Inflammatory macrophage treated with lipopolysaccharide for 4 hours (primary cell): ENCODE data around the gene NAALADL1.
"Not testable (repeated sequence)": the region's sequence is repeated elsewhere in the genome, so short reads cannot be mapped to it uniquely, and the experiment has no call there.

Experiments
- DNase-seq: peaks from one replicate; pipeline ENCODE4 v3.0.0-alpha.2; 2020

The NAALADL1 gene

DNA sequence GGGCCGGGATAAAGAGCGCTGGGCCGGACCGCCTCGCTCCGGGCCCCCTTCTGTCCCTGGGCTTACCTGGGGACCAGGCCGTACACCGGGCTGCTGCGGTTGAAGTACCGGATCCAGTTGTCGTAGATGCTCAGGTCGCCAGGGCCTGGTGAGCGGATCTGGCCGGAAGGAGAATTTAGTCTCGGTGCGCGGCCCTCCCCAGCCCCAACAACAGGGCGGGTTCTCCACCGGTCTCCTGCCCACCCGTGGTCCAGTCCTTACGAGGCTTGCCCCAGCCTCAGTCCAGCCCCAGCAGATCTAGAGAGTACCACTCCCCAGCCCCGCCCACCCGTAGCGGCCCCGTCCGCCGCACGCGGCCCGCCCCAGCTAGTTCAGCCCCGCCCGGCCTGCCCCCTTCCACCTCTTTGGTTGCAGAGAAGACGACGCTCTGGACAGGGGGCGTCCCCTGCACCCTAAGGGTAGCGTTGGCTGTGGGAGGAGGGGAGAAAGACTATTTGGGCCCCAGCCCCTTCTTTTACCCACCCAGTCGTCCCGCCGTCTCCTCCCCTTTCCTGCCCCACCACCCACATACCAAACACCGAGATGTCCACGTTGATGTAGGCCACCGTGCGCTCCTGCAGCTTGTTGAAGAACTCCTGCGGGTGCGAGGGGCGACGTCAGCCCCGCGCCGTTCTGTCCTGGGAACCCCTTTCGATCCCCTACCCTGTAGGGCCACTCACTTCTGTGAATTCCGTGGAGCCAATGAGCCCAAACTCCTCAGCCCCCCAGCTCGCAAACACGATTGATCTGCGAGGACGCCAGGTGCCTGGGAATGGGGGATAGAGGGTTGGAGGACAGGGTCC is 10.6 kb downstream of the NAALADL1 start:
- no peak for DNase-seq

DNA sequence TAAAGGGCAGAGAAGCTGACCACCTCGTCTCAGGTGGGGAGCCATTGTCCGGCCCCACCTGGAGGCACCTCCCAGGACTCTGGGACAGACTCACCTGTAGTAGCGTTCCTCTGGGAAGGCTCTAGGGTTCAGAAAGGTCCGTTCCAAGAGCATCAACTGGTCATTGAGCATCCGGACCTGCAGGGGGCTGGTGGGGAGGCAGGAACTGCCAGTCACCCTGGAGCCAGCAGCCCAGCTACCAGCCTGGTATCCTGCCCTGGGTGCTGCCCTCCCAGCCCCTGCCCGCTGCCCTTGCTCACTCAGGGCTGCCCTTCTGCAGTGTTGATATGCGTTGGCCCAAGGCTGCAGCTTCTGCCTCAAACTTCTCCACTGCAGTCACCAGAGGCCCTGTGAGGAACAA is 12.6 kb downstream of the NAALADL1 start:
- no peak for DNase-seq

DNA sequence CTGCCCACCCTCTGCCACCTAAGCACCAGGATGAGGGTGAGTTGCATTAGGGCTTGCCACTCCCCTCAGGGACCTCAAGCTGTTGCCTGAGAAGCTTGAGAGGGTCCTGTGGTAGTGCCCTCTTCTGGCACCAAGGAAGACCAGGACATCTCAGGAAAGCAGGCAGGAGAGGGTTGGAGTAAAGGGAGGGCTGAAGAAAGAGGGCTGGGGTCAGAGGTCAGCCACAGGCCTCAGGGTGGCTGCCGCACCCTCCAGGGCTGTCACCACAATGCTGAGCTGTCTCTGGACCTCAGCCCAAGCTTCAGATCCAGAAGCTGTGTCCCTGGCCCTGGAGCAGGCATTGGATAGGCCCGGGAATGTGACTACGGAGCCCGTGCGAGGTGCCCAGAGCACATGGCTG is 13.3 kb downstream of the NAALADL1 start:
- no peak for DNase-seq

DNA sequence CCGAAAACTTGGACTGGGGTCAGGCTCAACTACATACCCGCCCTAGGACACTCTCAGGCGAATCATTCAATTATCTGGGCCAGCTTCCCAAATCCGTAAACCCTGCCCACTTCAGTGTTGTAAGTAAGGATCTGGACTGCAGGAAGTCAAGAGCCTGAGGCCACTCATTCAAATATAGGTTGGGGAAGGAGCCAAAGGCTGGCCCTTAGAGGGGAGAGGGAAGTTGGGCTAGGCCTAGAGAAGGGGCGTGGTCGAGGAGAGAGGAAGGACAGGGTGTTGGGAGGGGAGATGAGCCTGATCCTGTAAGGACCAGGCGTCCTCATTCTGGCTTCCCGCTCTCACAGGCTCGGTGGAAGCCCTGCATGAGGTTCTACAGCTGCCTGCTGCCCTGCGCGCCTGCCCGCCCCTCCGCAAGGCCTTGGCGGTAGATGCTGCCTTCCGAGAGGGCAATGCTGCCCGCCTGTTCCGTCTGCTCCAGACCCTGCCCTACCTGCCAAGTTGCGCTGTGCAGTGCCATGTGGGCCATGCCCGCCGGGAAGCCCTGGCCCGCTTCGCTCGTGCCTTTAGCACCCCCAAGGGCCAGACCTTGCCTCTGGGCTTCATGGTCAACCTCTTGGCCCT is 14.4 kb downstream of the NAALADL1 start:
- peak; percentile 83 for DNase-seq

DNA sequence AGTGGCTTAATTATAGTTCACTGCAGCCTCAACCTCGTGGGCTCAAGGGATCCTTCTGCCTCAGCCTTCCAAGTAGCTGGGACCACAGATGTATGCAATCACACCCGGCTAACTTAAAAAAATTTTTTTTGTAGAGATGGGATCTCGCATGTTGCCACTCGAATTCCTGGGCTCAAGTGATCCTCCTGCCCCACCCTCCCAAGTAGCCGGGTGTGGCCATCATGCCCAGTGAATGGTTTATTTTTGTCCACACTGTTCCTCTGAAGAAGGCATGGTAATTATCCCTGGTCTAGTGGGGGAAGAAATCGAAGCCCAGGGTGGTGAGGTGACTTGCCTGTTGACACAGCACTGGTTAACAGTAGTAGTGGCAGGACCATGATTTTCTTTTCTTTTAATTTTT is 15.5 kb downstream of the NAALADL1 start:
- no peak for DNase-seq

DNA sequence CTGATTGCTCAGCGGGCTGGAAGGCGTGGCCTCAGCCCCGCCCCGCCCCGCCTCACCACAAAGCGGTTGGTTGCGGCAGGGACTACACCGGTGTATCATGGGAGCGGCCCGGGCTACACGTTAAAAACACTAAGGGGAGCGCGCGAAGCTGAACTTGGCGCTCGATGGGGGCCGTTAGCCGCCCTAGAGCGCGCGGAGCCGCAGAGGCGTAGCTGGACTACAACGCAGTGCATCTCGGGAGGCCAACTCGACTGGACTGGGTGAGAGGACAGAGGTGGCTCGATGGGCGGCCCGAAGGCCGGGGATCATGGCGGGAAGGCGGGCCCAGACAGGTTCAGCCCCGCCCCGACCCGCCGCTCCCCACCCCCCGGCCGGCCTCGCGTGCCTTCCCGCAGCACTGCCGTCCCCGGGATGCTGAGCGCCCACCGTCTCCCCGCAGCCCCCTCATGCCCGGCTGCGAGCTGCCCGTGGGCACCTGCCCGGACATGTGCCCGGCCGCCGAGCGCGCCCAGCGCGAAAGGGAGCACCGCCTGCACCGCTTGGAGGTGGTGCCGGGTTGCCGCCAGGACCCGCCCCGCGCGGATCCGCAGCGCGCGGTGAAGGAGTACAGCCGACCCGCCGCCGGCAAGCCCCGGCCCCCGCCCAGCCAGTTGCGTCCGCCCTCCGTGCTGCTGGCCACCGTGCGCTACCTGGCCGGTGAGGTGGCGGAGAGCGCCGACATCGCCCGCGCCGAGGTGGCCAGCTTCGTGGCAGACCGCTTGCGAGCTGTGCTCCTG is 17.3 kb downstream of the NAALADL1 start, which contains the start of gene SAC3D1:
SAC3D1 (plus strand) TSS at position 364 of the 776 bp plus-strand sequence; CDS start at position 447, 83 bp downstream.
- peak; percentile 90 for DNase-seq

DNA sequence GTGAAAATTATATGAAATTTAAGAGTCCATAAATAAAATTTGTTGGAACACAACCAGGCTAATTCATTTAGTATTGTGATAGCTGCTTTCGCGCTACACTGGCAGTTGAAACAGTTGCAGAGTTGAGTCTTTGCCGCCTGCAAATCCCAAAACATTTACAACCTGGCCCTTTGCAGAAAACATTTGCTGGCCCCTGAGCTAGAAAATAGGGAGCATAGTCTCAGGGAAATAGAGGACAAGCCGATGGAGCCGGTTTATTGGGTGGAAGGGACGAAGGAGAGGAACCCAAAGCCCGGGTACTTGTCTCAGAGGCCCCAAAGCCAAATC is 17.9 kb downstream of the NAALADL1 start:
- DNase-seq = no peak

DNA sequence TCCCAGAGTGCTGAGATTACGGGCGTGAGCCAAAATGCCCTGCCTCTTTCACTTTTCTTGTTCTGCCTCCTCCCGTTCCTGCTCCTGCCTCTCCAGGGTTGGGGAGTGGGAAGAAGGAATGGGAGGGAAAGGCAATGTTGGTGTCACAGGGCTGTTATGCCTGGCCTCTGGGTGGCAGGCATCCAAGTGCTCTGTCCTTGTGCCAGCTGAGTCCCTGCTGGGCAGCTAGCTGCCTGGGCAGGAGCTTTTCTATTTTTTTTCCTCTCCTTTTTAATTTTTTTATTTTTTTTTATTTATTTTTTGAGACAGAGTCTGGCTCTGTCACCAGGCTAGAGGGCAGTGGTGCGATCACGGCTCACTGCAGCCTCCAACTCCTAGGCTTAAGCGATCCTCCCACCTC is 21.4 kb downstream of the NAALADL1 start:
- DNase-seq = no peak

DNA sequence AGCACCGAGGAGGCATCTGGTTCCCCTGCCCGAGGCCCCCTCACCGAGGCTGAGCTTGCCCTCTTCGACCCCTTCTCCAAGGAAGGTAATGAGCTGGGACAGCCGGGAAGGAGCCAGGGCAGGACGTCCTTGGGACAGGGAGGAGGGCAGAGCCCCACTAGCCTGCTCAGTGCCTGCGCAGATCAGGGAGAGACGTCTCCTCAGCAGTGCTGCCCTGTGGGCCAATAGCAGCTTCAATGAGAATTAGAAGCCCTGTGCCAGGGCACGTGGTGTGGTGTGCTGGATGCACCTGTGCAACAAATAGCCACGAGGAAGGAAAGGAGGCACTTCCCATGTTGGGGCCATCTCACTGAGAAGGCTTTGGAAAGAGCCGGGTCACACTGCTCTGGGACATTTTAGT is 22.8 kb downstream of the NAALADL1 start:
- no peak for DNase-seq

DNA sequence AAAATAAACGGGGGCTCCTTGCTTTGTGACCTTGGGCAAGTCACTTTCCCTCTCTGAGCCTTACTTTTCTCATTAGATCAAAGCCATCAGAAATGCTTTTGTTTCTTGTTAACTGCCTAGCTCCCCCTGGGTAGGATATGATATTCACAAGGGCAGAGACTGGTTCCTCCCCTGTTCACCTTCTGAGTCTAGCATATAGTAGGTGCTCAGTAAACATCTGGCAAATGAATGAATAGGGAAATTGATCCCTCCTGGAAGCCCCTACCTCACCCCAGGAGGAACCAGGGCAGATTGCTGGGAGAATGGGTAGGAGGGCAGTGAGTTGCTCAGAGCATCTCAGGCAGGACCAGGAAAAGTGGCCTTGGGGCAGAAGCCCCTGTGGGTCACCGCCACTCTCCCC is 23.9 kb downstream of the NAALADL1 start:
- DNase-seq = no peak

DNA sequence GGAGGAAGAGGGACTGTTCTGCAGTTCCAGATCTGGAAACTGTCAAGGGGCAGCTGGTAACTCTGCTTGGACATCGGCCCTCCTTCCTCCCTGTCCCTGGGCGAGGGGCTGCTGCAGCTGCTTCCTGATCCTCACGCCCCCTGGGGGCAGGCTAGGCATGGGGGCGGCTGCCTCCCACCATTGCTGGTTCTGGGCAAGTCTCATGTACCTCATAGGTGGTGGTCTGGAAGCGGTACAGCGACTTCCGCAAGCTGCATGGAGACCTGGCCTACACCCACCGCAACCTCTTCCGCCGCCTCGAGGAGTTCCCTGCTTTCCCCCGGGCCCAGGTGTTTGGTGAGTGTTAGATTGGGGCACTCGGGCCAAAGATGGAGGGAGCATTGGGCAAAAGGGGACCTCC is 26.1 kb downstream of the NAALADL1 start:
- no peak for DNase-seq

DNA sequence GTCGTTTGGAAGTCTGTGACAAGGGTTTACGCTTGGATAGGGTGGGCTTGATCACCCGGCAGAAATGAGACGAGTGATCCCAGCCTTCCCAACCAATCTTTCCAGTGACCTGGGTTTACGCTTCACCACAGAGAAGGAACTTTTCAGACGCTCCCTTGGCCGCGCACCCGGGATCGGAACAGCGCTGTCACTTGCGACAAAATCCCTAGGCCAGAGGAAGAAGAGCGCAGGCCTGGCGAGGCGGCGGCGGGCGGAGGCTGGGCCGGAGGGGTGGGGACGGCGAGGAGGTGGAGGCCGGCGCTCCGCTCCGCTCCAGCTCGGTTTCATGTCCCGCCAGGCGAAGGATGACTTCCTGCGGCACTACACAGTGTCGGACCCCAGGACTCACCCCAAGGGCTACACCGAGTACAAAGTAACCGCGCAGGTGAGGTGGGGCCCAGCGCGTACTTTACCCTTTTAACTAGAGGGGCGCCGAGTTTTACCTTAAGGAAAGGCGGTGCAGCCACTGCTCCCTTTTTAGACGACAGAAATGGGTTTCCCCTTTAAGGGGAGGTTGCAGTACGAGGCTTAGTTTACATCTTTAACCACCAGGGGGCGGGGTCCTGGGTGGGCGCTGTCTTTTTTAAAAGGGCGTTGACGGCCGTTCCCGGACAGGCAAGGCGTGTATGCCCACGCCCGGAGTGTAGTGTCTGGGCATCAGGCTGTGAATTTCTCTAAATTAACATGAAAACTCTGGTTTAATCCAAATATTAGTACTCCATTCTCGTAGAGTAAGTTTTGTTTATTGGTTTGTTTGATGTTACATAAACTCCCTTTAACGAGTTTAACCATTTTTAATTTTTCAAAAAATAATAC is 30.9 kb downstream of the NAALADL1 start, which contains the start of gene SNX15:
SNX15 (plus strand) TSS at position 227 of the 855 bp plus-strand sequence; CDS start at position 326, 99 bp downstream.
- DNase-seq = peak; percentile 96

DNA sequence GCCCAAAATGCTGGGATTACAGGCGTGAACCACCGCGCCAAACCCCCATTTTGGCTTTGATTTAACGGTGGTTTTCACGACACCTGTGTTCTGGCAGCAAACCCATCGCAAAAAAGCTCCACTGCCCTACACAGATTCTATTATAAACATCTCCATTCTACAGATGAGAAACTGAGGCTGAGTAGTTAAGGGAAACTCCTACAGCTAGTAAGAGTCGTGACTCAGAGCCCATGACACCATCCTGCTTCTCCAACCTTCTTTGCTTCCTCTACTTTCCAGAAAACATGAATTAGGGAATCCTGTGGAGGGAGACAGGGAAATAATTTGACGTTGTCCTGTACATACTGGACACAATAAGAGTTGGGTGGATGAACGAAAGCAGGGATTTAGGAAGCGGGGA is 31.5 kb downstream of the NAALADL1 start:
- peak; percentile 42 for DNase-seq

DNA sequence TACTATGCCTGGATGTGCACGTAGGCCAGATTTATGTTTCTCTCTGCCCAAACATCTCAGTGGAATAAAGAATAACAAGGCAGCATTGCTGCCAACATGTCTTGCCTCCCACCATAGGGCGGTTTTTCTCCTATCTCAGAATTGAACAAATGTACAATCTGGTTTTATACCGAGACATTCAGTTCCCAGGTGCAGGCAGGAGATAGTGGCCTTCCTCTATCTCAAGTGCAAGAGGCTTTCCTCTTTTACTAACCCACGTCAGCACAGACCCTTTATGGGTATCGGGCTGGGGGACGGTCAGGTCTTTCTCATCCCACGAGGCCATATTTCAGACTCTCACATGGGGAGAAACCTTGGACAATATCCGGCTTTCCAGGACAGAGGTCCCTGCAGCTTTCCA is 34.9 kb downstream of the NAALADL1 start:
- not testable (repeated sequence) for DNase-seq

DNA sequence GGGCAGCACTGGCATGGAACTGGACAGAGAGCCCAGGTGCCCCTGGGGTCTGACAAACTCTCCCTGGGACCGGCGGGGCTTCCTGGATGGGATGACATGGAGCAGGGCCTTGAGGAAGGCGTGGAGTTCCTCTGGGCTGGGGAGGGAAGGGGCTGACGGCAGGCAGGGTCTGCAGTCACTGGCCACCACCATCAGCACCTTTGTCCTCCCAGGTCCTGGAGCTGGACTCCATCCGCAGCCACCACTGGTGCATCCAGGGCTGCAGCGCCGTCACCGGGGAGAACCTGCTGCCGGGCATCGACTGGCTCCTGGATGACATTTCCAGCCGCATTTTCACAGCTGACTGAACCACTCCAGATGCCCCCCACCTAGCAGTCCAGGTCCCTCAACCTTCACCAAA is 36.8 kb downstream of the NAALADL1 start:
- DNase-seq = no peak

DNA sequence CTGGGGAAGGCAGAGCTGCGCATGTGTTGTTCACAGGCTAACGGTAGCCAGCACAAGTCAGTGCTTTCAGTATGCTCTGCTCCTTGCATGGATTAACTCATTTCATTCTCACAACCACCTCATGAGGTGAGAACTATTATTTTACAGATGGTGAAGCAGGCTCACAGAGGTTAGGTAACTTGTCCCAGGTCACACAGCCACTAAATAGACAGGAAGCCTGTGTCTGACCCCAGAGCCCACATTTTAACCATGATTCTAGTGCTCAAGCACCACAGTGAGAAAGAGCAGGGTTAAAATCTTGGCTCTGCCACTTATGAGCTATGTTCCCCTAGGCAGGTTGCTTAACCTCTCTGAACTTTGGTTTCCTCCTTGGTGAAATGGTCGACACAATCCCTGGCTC is 37.4 kb downstream of the NAALADL1 start:
- no peak for DNase-seq

DNA sequence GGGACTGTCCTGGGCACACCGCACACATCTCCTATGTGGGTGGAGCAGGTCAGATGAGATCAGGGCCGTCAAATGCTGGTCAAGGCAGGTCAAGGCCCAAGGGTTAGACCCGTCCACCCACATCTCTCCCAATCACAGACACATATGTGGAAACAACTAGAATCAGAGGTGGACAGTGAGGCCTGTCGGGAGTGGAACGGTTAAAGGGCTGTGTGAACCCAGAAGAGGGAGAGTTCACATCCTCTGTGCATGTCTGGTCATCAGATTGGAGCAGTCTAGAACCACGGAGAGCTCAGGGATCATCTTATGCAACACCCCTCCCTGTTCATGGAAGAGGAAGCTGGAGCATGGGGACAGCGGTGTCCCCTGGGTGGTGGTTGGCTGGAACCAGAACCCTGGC is 38.5 kb downstream of the NAALADL1 start:
- no peak for DNase-seq

DNA sequence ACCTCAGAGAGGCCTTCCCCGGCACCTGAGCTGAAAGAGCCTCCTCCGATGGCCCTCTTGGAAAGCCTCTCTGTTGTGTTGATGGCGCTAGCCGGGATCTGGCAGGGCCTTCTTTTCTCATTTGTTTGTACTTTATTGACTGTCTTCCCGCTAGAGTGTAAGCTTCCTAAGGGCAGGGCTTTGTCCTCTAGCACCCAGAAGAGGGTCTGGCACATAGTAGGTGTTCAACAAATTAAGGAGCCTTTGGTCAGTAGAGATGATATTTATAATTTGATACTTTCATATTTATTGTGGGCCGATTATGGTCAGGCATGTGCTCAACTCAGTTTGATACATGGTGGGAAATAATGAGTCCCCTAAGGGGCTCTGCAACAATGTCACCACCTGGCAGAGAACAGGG is 40.4 kb downstream of the NAALADL1 start:
- DNase-seq = no peak

DNA sequence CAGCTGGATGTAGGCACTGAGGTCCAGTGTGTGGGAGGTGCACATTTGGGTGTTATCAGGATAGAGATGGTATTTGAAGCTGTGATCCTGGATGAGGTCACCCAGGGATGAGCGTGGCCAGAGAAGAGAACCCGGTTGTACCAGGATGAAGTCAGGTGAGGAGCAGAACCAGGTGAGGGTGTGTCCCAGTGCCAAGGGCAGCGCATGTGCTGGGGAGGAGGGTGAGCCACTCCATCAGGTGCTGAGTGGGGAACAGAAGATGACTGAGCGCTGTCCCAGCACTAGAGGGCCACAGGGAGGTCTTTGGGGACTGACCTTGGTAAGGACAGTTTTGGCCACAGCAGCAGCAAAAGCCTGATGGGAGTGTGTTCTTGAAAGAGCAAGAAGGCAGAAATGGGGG is 41.6 kb downstream of the NAALADL1 start:
- DNase-seq = no peak

DNA sequence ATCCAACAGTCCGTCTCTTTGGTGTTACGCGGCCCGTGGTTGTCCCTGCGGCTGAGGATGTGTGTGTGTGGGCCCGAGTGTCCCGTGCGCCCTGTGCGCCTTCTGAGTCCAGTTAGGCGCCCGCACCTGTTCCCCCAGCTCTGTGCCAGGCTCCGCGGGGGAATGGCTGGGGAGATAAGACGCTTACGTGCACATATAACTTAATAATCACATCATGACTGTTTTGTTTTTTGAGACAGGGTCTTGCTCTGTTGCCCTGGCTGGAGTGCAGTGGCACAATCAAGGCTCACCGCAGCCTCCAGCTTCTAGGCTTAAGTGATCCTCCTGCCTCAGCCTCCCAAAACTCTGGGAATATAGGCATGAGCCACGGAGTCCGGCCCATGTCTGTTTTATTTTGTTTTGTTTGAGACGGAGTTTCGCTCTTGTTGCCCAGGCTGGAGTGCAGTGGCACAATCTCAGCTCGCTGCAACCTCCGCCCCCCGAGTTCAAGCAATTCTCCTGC is 43.6 kb downstream of the NAALADL1 start:
- DNase-seq = no peak

DNA sequence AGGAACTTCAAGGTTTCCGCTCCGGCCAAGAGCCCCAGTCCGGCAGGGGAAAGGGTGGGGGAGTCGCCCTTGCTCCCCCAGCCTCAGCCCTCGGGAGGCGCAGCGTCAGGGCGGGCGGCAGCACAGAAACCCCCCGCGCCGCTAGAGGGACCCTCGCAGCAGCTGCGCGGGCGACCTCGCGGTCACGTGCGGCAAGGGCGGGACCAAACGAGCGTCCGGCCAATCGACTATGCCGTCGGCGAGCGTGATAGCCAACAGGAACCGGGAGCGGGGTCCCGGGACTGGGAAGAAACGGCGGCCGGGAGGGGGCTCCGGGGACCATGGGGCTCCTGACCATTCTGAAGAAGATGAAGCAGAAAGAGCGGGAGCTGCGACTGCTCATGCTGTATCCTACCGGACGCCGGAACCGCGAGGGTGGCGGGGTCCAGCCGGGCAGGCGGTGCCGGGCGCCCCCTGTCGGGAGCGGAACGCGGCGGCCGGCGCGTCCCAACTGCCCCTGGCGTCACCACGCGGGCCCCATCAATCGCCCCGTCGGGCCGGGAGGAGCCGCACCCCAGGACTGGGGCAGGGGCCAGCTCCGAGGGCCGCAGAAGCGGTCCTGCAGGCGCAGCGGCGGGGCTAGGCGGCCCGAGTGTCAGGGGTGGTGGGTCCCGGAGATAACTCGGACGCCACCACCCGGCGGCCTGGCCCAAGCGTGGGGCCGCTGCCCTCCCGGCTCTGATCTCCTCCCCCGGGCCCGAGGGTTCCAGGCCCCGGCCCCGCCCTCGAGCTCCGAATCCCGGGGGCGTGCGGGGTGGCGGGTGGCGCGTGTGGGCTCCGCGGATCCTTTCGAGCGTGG is 44.2 kb downstream of the NAALADL1 start, which contains the start of gene ARL2:
ARL2 (plus strand) TSS at position 273 of the 838 bp plus-strand sequence; CDS start at position 321, 48 bp downstream.
- DNase-seq = peak; percentile 92
